Bronchial epithelial cell (primary cell): Measurements from ENCODE around the gene CNBP. TPM values are rescaled to one million over a fixed set of nuclear protein-coding genes. Genes with fewer than 3 reads are reported as not detected.

Source experiments
- DNase-seq: peaks from one replicate; pipeline ENCODE4 v3.0.0-alpha.2; 2010; ENCODE audit warnings: low read depth
- FAIRE-seq: peaks from 2 replicates; lab custom pipeline; 2011; peaks lifted over from hg19 to GRCh38; lab: Jason Lieb, UNC
- H3K27me3 ChIP-seq: 2 replicates; pipeline ENCODE4 v1.5.1; 2011; ENCODE audit warnings: low read length; ENCODE audit not compliant: control insufficient read depth, insufficient read depth
- H3K36me3 ChIP-seq: 2 replicates; pipeline ENCODE4 v1.5.1; 2011; ENCODE audit warnings: low read length; ENCODE audit not compliant: control insufficient read depth, insufficient read depth
- H3K4me3 ChIP-seq: 2 replicates; pipeline ENCODE4 v1.5.1; 2011; ENCODE audit warnings: mild to moderate bottlenecking, low read depth, low read length, control low read depth
- total RNA-seq: library from RNA; depleted of rRNA; stranded (reverse); fragments of >200 nt; gene quantifications from 2 replicates; pipeline ENCODE4 v1.2.1, GENCODE V29; 2014
- TF ChIP-seq, protein P1 (sequence below): IDR thresholded peaks from 2 replicates; pipeline ENCODE4 v1.5.1; 2011; ENCODE audit warnings: mild to moderate bottlenecking, moderate library complexity, low read length, control low read depth, inconsistent platforms; ENCODE audit not compliant: insufficient read depth, severe bottlenecking

CNBP gene
- total RNA-seq, 1 donor from 2014 or later, result 535 TPM

DNA sequence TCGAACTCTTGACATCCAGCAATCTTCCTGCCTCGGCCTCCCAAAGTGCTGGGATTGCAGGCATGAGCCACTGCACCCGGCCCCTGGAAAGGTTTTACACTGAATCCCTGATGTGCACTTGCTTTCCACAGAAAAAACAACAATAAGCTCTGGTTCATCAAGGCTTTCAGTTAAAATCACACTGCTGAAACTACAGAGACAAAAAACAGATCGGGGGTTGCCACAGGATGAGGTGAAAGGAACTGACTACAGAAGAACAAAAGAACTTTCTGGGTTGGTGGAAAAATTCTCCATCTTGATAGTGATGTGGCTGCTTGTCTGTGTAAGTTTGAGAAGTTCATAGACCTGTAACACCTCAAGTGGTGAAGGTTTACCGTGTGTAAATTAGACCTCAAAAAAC is 65.0 kb downstream of the CNBP start:
- TF ChIP-seq, protein P1, sequence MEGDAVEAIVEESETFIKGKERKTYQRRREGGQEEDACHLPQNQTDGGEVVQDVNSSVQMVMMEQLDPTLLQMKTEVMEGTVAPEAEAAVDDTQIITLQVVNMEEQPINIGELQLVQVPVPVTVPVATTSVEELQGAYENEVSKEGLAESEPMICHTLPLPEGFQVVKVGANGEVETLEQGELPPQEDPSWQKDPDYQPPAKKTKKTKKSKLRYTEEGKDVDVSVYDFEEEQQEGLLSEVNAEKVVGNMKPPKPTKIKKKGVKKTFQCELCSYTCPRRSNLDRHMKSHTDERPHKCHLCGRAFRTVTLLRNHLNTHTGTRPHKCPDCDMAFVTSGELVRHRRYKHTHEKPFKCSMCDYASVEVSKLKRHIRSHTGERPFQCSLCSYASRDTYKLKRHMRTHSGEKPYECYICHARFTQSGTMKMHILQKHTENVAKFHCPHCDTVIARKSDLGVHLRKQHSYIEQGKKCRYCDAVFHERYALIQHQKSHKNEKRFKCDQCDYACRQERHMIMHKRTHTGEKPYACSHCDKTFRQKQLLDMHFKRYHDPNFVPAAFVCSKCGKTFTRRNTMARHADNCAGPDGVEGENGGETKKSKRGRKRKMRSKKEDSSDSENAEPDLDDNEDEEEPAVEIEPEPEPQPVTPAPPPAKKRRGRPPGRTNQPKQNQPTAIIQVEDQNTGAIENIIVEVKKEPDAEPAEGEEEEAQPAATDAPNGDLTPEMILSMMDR, result no peak
- Histone ChIP-seq H3K36me3 (peaks cover 5% of the 10 kb centered on the region), H3K27me3 (no peaks in the 10 kb centered on the region), H3K4me3 (no peak overlapping the region)
- no peak for FAIRE-seq
- no peak for DNase-seq

Other genes starting within 250 kb of the CNBP start
- under 0.01 and 0.51 TPM in 2 replicates for gene CFAP92, start 189.8 kb downstream of the CNBP start, total RNA-seq
- under 0.01 TPM in 1 of 2 replicates, not detected in the other for gene EFCC1, start 182.6 kb downstream of the CNBP start, total RNA-seq
- not detected in 2 replicates for gene GP9, start 123.1 kb downstream of the CNBP start, total RNA-seq
- gene RAB43, start 62.1 kb downstream of the CNBP start, total RNA-seq, result 15.0 and 18.6 TPM in 2 replicates
- 11.3 and 19.1 TPM in 2 replicates for gene ISY1, start 22.8 kb downstream of the CNBP start, total RNA-seq
- gene COPG1, start 65.7 kb upstream of the CNBP start, total RNA-seq, result 165 and 259 TPM in 2 replicates
- 30.5 and 35.6 TPM in 2 replicates for gene HMCES, start 95.0 kb upstream of the CNBP start, total RNA-seq
- not detected in 2 replicates for gene EFCAB12, start 244.7 kb upstream of the CNBP start, total RNA-seq